Keratinocyte (primary cell): ENCODE measurements around the gene SBK1. TPM values are rescaled to one million over a fixed set of nuclear protein-coding genes. Genes with fewer than 3 reads are reported as not detected.

ENCODE experiments used
- DNase-seq: peaks from one replicate; pipeline ENCODE4 v3.0.0-alpha.2; 2011; ENCODE audit warnings: low read depth, missing footprints, low spot score
- FAIRE-seq: peaks from 2 replicates; lab custom pipeline; 2011; peaks lifted over from hg19 to GRCh38; lab: Jason Lieb, UNC
- H2AFZ ChIP-seq: 2 replicates; pipeline ENCODE4 v1.6.0; 2012; ENCODE audit warnings: low read length, control low read depth, inconsistent platforms; ENCODE audit not compliant: control insufficient read depth
- H3K27ac ChIP-seq: 2 replicates; pipeline ENCODE4 v1.5.1; 2011; ENCODE audit warnings: low read length; ENCODE audit not compliant: control insufficient read depth, insufficient read depth
- H3K27me3 ChIP-seq: 3 replicates; pipeline ENCODE4 v1.6.0; 2011; ENCODE audit warnings: low read length; ENCODE audit not compliant: control insufficient read depth, insufficient read depth; ENCODE audit errors: extremely low read depth
- H3K36me3 ChIP-seq, 2 experiments: 2 replicates in 1 of 2; 3 replicates in 1 of 2; pipeline ENCODE4 v1.5.1; 2011; ENCODE audit warnings: low read length in 2 of 2, mild to moderate bottlenecking in 1 of 2; ENCODE audit not compliant: control insufficient read depth in 2 of 2, insufficient read depth in 2 of 2; ENCODE audit errors: extremely low read depth in 1 of 2
- H3K4me1 ChIP-seq: 3 replicates; pipeline ENCODE4 v1.5.1; 2011; ENCODE audit warnings: low read length; ENCODE audit not compliant: control insufficient read depth, insufficient read depth; ENCODE audit errors: extremely low read depth
- H3K4me2 ChIP-seq: 3 replicates; pipeline ENCODE4 v1.6.0; 2011; ENCODE audit warnings: low read depth, low read length; ENCODE audit not compliant: control insufficient read depth, insufficient read depth; ENCODE audit errors: extremely low read depth
- H3K4me3 ChIP-seq, 3 experiments: fragments of 200-600 bp in 1 of 3; sonication (generic) in 1 of 3; 2 replicates in 2 of 3; 3 replicates in 1 of 3; pipeline ENCODE4 v1.5.1; 2011 to 2016; ENCODE audit warnings: low read length in 3 of 3, mild to moderate bottlenecking in 3 of 3, control low read depth in 2 of 3, inconsistent platforms in 1 of 3, low read depth in 1 of 3, mixed read lengths in 1 of 3, mixed run types in 1 of 3, moderate library complexity in 1 of 3; ENCODE audit not compliant: control insufficient read depth in 2 of 3, insufficient read depth in 2 of 3; ENCODE audit errors: extremely low read depth in 1 of 3
- H3K79me2 ChIP-seq: 2 replicates; pipeline ENCODE4 v1.6.0; 2012; ENCODE audit warnings: low read length; ENCODE audit not compliant: control insufficient read depth, insufficient read depth
- H3K9ac ChIP-seq: 3 replicates; pipeline ENCODE4 v1.6.0; 2011; ENCODE audit warnings: low read length; ENCODE audit not compliant: control insufficient read depth, insufficient read depth; ENCODE audit errors: extremely low read depth
- H3K9me1 ChIP-seq: 3 replicates; pipeline ENCODE4 v1.6.0; 2011; ENCODE audit warnings: low read length; ENCODE audit not compliant: control insufficient read depth, insufficient read depth; ENCODE audit errors: extremely low read depth
- H3K9me3 ChIP-seq: 2 replicates; pipeline ENCODE4 v1.5.1; 2012; ENCODE audit warnings: low read depth, low read length; ENCODE audit not compliant: control insufficient read depth
- H4K20me1 ChIP-seq: 3 replicates; pipeline ENCODE4 v1.6.0; 2011; ENCODE audit warnings: low read length; ENCODE audit not compliant: control insufficient read depth, insufficient read depth; ENCODE audit errors: extremely low read depth
- EZH2 ChIP-seq: IDR thresholded peaks from one replicate; pipeline ENCODE4 v1.6.1; 2012; ENCODE audit warnings: inconsistent platforms, mild to moderate bottlenecking, low read length, moderate library complexity
- dilution Hi-C: fragments of 300-500 bp; cut with MboI; formaldehyde crosslinking; loops from one replicate; pipeline ENCODE4 v1.7.0; 2020; ENCODE audit warnings: low sequenced_read_pairs; ENCODE audit not compliant: extremely low pct_ligation_motif_present
- polyA plus RNA-seq, 5 experiments: library from polyadenylated mRNA; depleted of rRNA in 3 of 5; stranded (reverse) in 3 of 5; stranded (forward) in 1 of 5; unstranded in 1 of 5; fragments of >200 nt; gene quantifications; 1 replicate in 1 of 5; 2 replicates in 3 of 5; 3 replicates in 1 of 5; pipeline versions ENCODE4 v1.2.1 to v1.2.3, GENCODE V29; 2011 to 2012; ENCODE audit warnings: missing spikeins in 2 of 5, low read depth in 1 of 5, low replicate concordance in 1 of 5
- TF ChIP-seq, protein P1 (sequence below), 3 experiments: IDR thresholded peaks in 1 of 3; conservative IDR thresholded peaks in 1 of 3; optimal IDR thresholded peaks in 1 of 3; 2 replicates in 2 of 3; 3 replicates in 1 of 3; pipeline versions ENCODE3 to v1.5.1; 2011; ENCODE audit warnings: low read length in 3 of 3, mild to moderate bottlenecking in 3 of 3, moderate library complexity in 2 of 3, control low read depth in 1 of 3, inconsistent platforms in 1 of 3; ENCODE audit not compliant: insufficient read depth in 2 of 3; ENCODE audit errors: extremely low read depth in 1 of 3

Gene SBK1
- polyA plus RNA-seq, 1 donor (not counting 4 experiments of a cell fraction or from before 2014, with no cell fraction given), result 0.04 TPM

DNA sequence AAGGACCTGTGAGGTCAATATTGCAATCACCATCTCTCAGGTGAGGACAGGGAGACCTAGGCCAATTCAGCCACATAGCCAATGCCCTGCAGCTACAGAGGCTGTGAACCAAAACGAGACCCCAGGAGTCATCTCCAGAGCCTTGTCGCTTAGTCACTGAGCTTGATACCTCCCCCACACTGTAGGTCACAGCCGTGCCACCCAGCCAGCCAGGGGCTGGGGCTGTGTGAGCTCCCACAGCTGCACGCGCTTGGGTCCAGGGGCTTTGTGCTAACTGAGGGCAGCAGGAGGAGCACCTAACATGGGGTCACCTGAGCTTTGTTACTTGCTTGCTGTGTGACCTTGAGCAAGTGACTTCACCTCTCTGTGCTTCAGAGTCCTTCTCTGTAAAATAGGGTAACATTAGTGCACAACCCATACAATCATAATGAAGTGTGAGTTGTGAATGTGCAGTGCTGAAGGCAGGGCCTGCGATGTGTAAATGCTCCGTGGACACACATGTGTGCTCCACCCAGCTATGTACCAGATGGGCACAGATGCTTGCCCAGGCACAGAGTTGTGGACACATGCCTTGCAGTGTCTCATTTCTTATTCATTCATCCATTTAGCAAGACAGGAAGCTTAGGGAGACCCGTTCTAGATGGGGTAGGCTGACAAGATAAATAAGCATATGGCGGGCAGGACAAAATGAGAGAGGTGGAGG lies 25.9 kb downstream of the SBK1 start:
- Histone ChIP-seq H3K27ac (no peak overlapping the region), H3K4me3 (no peak overlapping the region), H3K4me2 (no peak overlapping the region), H3K4me1 (no peaks in the 10 kb centered on the region), H3K79me2 (no peaks in the 10 kb centered on the region), H2AFZ (no peak overlapping the region), H3K36me3 (no peaks in the 10 kb centered on the region), H4K20me1 (no peaks in the 10 kb centered on the region), H3K9ac (no peak overlapping the region), H3K9me1 (no peaks in the 10 kb centered on the region), H3K9me3 (no peaks in the 10 kb centered on the region), H3K27me3 (no peaks in the 10 kb centered on the region)
- DNase-seq (no peak), FAIRE-seq (no peak)
- TF ChIP-seq, protein P1, sequence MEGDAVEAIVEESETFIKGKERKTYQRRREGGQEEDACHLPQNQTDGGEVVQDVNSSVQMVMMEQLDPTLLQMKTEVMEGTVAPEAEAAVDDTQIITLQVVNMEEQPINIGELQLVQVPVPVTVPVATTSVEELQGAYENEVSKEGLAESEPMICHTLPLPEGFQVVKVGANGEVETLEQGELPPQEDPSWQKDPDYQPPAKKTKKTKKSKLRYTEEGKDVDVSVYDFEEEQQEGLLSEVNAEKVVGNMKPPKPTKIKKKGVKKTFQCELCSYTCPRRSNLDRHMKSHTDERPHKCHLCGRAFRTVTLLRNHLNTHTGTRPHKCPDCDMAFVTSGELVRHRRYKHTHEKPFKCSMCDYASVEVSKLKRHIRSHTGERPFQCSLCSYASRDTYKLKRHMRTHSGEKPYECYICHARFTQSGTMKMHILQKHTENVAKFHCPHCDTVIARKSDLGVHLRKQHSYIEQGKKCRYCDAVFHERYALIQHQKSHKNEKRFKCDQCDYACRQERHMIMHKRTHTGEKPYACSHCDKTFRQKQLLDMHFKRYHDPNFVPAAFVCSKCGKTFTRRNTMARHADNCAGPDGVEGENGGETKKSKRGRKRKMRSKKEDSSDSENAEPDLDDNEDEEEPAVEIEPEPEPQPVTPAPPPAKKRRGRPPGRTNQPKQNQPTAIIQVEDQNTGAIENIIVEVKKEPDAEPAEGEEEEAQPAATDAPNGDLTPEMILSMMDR (optimal IDR thresholded peaks at IDR 0.05 in 1 of 3, IDR thresholded peaks at IDR 0.05 in 1 of 3, conservative IDR thresholded peaks at IDR 0.05 in 1 of 3; ENCODE audit: extremely low read depth in 1 of 3, insufficient read depth in 2 of 3, low read length in 3 of 3), result no peak
- no peak for TF ChIP-seq EZH2
- dilution Hi-C loops, result no loop called here

DNA sequence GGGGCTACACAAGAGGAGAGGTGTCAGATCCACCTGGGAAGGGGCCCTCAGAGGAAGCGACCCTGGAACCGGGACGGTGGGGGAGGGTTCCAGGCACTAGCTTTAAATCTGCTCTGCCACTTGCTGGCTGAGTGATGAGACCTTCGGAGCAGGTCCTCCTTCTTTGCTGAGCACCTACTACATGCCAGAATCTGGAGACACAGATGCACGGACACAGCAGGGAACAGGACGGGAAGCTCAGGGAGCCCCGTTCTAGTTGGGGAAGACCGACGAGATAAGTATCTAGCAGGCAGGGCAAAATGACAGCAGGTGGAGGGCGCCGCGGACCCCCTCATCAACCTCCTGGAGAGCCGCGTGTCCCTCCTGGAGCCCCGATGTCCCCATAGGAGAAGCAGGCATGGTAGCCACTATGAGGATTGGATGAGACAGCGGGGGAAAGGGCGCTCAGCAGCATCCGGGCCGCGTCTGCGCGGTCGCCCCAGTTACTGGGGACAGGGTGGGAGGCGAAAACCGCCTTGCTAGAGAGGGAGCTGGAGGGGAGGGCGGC lies 27.2 kb downstream of the SBK1 start:
- Histone ChIP-seq H3K4me3 (no peak overlapping the region), H3K79me2 (no peaks in the 10 kb centered on the region), H3K4me1 (no peaks in the 10 kb centered on the region), H3K9me3 (no peaks in the 10 kb centered on the region), H2AFZ (no peak overlapping the region), H3K9me1 (no peaks in the 10 kb centered on the region), H4K20me1 (no peaks in the 10 kb centered on the region), H3K27ac (no peak overlapping the region), H3K36me3 (no peaks in the 10 kb centered on the region), H3K4me2 (no peak overlapping the region), H3K9ac (no peak overlapping the region), H3K27me3 (no peaks in the 10 kb centered on the region)
- TF ChIP-seq EZH2, result no peak
- TF ChIP-seq, protein P1 (optimal IDR thresholded peaks at IDR 0.05 in 1 of 3, IDR thresholded peaks at IDR 0.05 in 1 of 3, conservative IDR thresholded peaks at IDR 0.05 in 1 of 3; ENCODE audit: extremely low read depth in 1 of 3, insufficient read depth in 2 of 3, low read length in 3 of 3), result no peak
- DNase-seq (no peak), FAIRE-seq (no peak)
- dilution Hi-C loops, result no loop called here
